ENCODE data around the gene SERPINB8. TPM values are rescaled to one million over a fixed set of nuclear protein-coding genes. Genes with fewer than 3 reads are reported as not detected.
"Not testable (repeated sequence)": the region's sequence is repeated elsewhere in the genome, so short reads cannot be mapped to it uniquely, and the experiment has no call there.

SERPINB8 gene, protein sequence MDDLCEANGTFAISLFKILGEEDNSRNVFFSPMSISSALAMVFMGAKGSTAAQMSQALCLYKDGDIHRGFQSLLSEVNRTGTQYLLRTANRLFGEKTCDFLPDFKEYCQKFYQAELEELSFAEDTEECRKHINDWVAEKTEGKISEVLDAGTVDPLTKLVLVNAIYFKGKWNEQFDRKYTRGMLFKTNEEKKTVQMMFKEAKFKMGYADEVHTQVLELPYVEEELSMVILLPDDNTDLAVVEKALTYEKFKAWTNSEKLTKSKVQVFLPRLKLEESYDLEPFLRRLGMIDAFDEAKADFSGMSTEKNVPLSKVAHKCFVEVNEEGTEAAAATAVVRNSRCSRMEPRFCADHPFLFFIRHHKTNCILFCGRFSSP
- polyA plus RNA-seq (ENCODE audit: low read depth in 6 of 6), result 10 to 100 TPM; 22.9 to 35.8 (median 29.9) TPM

DNA sequence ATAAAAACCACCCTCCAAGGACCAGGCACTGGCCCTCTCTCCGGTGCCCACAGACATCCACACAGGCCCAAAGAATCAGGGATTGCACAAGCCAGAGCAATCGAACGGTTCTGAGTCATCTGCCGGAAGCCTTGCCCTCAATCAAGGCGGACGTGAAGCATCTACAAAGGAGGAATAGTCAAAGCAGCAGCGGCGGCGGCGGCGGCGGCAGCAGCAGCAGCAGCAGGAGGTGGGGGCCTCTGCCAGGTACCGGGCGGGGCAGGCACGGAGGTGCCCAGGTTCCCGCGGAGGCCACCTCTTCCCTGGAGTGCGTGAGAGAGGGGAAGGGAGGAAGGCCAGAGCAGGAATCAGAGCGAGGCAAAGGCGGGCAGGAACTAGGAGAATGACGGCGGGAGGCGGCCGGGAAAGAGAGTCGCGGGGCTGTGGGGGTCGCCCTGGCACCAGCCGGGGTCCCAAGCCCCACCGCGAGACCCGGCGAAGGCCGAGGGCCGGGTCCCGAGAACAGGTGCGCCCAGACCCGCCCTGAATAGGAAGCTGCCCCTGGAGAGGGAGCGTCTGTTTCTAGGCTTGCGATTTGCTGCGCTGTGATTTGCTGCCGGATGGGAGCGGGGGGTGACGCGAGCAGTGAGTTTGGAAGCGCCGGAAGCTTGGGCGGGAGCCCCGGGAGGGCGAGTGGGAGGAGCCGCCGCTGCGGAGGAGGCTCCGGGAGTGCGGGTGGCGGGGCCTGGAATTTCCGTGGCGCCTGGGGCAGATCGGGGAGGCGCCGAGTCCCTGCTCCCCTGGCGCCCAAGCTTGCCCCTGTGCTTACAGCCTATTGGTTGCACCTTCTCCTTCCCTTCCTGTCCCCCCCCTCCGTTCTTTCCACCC lies at the start of gene SERPINB8:
TSS of gene SERPINB8 (plus strand) at position 140 of the 867 bp plus-strand sequence. CDS start 8,228 bp downstream, outside the sequence.
- H3K4me3 Mint-ChIP-seq, result peak within 1 kb of the TSS; percentile 93 to 100 (median 99)
- peaks cover 0 to 7% (median 0%) of the 10 kb centered on the region in 3 donors for H3K27me3 Mint-ChIP-seq
- H3K9me3 Mint-ChIP-seq, result peaks cover 0 to 9% (median 0%) of the 10 kb centered on the region in 7 donors
- H3K36me3 Mint-ChIP-seq, result peaks cover 0 to 15% of the 10 kb centered on the region in 2 donors
- ATAC-seq (ENCODE audit: low read depth in 2 of 2), result peak; percentile 87 to 88
- peak within 1 kb of the TSS; percentile 93 to 98 (median 97) for H3K27ac Mint-ChIP-seq
- H3K4me1 Mint-ChIP-seq, result peaks cover 47 to 55% (median 53%) of the 10 kb centered on the region in 3 donors
- peak; percentile 62 for DNase-seq

DNA sequence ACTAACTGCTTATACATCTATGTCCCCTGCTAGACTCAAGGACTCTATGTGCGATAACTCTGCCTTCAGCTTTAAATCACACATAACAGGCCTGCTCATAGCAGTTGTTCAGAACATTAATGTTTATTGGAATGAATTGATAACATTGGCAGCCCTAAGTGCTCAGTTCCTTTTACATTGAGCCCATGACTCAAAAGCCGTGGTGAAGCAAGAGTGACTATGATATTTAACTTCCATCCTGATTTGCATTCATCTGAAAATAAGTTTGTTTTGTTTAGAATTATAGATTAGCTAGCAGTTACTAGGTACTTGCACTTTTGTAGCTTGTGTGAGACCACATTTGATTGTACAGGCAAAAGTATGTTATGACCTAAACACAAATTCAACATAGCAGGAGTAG lies 47.8 kb upstream of the SERPINB8 start:
- ATAC-seq (ENCODE audit: low read depth in 2 of 2) (no peak), DNase-seq (no peak)
- Mint-ChIP-seq H3K27me3 (peaks cover 24 to 44% (median 29%) of the 10 kb centered on the region in 3 donors), H3K4me3 (no peak overlapping the region), H3K4me1 (no peaks in the 10 kb centered on the region), H3K36me3 (no peaks in the 10 kb centered on the region), H3K9me3 (no peaks in the 10 kb centered on the region), H3K27ac (no peak overlapping the region)

DNA sequence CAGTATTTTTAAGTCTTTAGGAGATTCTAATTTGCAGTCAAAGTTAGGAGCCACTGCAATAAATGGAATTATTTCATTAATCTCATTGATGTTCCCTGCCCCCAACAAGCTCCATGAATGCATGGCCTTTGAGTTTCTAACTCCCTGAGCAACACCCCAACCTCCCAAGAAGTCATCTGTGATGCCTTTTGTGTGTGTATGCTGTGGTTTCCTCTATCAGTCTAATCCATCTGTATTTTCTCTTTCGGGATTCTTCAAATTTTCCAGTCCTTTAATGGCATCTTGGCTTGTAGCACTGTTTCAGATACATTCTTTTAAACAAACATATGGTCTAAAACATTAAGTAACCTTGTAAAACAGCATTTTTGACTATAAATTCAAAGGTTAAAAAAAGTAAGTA lies 45.3 kb upstream of the SERPINB8 start:
- Mint-ChIP-seq H3K36me3 (no peaks in the 10 kb centered on the region), H3K9me3 (no peaks in the 10 kb centered on the region), H3K4me3 (no peak overlapping the region), H3K27ac (no peak overlapping the region), H3K27me3 (peaks cover 14 to 31% (median 20%) of the 10 kb centered on the region in 3 donors), H3K4me1 (peaks cover 0 to 7% (median 0%) of the 10 kb centered on the region in 3 donors)
- DNase-seq (no peak), ATAC-seq (ENCODE audit: low read depth in 2 of 2) (no peak)

DNA sequence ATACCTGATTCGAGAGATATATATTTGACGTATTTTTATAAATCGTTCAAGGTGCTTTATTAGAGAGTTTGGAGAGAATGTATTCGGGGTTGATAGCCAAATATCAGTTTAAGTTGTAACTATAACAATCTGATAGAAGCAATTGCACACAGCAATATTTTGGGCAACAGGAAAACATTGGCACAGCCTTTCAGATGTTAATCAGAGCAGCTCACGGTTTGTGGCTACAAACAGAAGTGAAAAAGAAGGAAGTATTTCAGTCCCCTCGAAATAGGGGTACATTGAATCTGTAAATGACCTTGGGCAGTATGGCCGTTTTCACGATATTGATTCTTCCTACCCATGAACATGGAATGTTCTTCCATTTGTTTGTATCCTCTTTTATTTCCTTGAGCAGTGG lies 41.5 kb upstream of the SERPINB8 start:
- Mint-ChIP-seq H3K36me3 (no peaks in the 10 kb centered on the region), H3K4me1 (peaks cover 0 to 7% (median 0%) of the 10 kb centered on the region in 3 donors), H3K9me3 (no peaks in the 10 kb centered on the region), H3K4me3 (no peak overlapping the region), H3K27me3 (peaks cover 8 to 18% (median 10%) of the 10 kb centered on the region in 3 donors), H3K27ac (no peak overlapping the region)
- ATAC-seq (ENCODE audit: low read depth in 2 of 2) (peak in 1 of 2 donors; percentile 32), DNase-seq (no peak)

DNA sequence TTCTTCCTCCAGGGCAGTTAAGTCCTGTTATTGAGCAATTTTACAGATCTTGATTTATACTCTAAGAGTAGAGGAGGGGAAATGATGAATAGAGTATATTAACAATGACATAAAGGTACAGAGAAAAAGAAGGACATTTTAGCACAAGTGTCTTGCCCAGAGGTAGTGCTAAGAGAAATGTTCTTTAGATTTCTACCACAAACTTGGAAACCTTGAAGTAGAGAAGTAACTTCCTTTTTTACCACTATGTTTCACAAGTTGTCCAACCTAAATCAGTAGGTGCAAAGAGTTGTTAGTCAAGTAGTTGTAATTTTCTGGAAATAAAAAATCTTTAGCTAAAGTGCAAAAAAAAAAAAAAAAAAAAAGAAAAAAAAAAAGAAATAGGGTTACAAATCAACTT lies 40.5 kb upstream of the SERPINB8 start:
- DNase-seq; ATAC-seq (ENCODE audit: low read depth in 2 of 2); H3K27ac Mint-ChIP-seq; H3K36me3 Mint-ChIP-seq; H3K4me3 Mint-ChIP-seq; H3K4me1 Mint-ChIP-seq; H3K9me3 Mint-ChIP-seq: not testable (repeated sequence)
- H3K27me3 Mint-ChIP-seq, result peaks cover 0 to 10% (median 10%) of the 10 kb centered on the region in 3 donors

DNA sequence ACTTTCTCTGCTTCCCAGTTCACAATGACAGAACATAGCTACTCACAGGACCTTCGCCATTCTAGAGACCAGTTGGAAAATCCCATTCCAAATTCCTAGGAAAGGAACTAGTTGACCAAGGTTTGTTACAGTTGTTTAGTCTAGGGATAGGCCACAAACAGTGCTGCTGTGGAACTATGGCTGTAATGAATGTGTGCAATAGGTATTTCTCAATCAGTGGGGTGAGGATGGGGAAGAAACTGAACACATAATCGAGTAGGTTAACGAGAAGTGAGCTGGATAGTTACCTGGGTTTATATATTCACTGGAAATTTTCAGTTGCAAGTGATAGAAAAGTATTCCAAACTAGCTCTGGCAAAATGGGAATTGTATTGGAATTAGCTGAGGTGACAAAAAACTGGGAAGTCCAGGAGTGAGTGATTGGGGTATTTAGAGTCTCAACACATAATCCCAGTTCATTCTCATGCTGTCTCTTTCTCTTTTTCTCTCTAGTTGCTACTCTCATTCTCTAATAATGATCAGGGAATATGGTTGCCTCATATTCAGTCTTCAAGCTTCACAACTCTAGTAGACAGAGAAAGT lies 39.0 kb upstream of the SERPINB8 start:
- Mint-ChIP-seq H3K36me3 (no peaks in the 10 kb centered on the region), H3K27ac (no peak overlapping the region), H3K27me3 (peaks cover 0 to 14% (median 0%) of the 10 kb centered on the region in 3 donors), H3K9me3 (no peaks in the 10 kb centered on the region), H3K4me1 (peaks cover 0 to 7% (median 0%) of the 10 kb centered on the region in 3 donors), H3K4me3 (no peak overlapping the region)
- DNase-seq (no peak), ATAC-seq (ENCODE audit: low read depth in 2 of 2) (no peak)

DNA sequence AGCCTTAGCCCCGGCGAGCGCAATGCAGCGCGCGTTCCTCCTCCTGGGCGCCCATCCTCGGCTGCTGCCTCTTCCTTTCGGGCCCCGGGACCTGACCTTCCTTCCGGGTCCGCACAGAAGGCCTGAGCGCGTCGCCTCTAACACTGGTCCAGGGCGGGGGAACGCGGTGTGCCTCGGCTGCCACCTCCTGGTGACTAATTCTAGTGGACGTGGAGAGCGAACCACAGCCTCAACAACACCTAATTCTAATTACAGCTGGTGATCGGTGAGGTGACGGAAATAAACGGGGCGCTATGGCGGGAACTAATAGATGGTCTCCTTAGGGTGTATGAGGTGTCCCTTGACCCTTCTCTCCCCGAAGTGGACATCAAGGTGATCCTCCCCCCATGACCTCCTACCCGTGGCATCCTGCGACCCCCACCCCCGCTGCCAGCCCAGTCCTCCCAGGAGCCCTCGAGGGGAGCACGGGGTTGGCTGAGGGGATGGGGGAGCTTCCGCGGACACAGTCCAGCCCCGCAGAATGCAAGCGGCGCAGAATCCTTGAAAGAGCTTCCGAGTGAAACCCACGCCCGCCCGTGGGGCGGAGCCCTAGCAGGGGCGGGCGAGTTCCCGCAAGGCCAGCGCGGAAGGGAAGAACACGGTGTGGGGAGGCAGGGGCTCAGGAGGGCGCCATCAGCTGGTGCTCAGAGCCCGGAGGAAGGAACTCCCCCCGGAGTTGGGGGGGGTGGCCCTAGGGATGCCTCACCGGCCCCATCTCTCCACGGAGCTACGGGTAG lies 33.5 kb upstream of the SERPINB8 start:
- Mint-ChIP-seq H3K36me3 (no peaks in the 10 kb centered on the region), H3K27me3 (peaks cover 3 to 12% (median 5%) of the 10 kb centered on the region in 3 donors), H3K27ac (peak overlapping the region in 1 of 6 donors; percentile 53), H3K4me1 (peaks cover 3 to 7% (median 4%) of the 10 kb centered on the region in 3 donors), H3K4me3 (peak overlapping the region in 3 of 8 donors; percentile 77 to 82 (median 78)), H3K9me3 (no peaks in the 10 kb centered on the region)
- DNase-seq (peak; percentile 34), ATAC-seq (ENCODE audit: low read depth in 2 of 2) (peak; percentile 91)

DNA sequence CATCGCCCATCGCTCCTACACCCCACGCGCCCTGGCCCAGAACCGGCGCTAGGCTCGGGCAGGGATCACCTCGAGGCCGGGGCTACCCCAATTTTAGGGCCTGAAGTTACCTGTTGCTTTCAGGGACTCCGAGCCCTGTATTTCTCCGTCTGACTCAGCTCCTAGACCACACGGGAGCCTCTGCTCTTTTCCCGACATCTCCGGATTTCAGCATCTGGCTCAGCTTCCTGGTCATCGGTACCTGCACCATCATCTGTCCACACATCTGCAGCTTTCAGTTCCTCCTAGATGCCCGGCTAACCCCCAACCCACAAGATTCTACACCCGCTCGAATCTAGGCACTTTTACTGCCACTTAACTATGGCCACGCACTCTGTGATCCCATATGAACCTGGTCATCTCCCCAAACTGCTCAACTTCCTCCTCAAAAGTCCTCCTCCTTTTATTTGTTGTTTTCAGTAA lies 32.9 kb upstream of the SERPINB8 start:
- peaks cover 3 to 7% (median 4%) of the 10 kb centered on the region in 3 donors for H3K4me1 Mint-ChIP-seq
- peaks cover 0 to 6% (median 0%) of the 10 kb centered on the region in 7 donors for H3K9me3 Mint-ChIP-seq
- H3K27me3 Mint-ChIP-seq, result peaks cover 9 to 19% (median 11%) of the 10 kb centered on the region in 3 donors
- no peak overlapping the region for H3K27ac Mint-ChIP-seq
- ATAC-seq (ENCODE audit: low read depth in 2 of 2) (no peak), DNase-seq (no peak)
- H3K4me3 Mint-ChIP-seq, result peak overlapping the region in 1 of 8 donors; percentile 78
- no peaks in the 10 kb centered on the region for H3K36me3 Mint-ChIP-seq

DNA sequence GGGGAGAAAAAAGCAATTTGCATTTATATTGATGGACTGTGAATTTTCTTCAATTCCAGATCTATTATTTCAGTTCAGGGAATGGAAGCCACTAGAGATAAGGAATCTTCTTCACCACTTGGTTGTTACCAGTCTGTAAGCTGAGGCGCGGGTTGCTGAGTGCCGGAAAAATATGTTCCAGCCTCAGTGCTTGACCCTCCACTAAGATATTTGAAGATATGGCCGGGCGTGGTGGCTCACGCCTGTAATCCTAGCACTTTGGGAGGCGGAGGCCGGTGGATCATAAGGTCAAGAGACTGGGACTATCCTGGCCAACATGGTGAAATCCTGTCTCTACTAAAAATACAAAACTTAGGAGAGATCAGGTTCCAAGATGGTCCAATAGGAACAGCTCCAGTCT lies 29.9 kb upstream of the SERPINB8 start:
- Mint-ChIP-seq H3K9me3 (peaks cover 0 to 8% (median 0%) of the 10 kb centered on the region in 7 donors), H3K27ac (no peak overlapping the region), H3K4me3 (no peak overlapping the region), H3K4me1 (peaks cover 3 to 7% (median 4%) of the 10 kb centered on the region in 3 donors), H3K27me3 (peaks cover 35 to 39% (median 35%) of the 10 kb centered on the region in 3 donors), H3K36me3 (no peaks in the 10 kb centered on the region)
- no peak for DNase-seq
- no peak for ATAC-seq (ENCODE audit: low read depth in 2 of 2)

DNA sequence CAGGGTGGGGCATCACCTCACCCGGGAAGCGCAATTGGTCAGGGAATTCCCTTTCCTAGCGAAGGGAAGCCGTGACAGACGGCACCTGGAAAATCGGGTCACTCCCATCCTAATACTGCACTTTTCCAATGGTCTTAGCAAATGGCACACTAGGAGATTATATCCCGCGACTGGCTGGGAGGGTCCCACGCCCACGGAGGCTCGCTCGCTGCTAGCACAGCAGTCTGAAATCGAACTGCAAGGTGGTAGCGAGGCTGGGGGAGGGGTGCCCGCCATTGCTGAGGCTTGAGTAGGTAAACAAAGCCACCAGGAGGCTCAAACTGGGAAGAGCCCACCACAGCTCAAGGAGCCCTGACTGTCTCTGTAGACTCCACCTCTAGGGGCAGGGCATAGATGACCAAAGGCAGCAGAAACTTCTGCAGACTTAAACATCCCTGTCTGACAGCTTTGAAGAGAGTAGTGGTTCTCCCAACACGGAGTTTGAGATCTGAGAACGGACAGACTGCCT lies 29.3 kb upstream of the SERPINB8 start:
- peaks cover 0 to 10% (median 0%) of the 10 kb centered on the region in 7 donors for H3K9me3 Mint-ChIP-seq
- not testable (repeated sequence) for H3K4me3 Mint-ChIP-seq; ATAC-seq (ENCODE audit: low read depth in 2 of 2); DNase-seq; H3K36me3 Mint-ChIP-seq; H3K4me1 Mint-ChIP-seq; H3K27ac Mint-ChIP-seq
- peaks cover 35 to 39% (median 36%) of the 10 kb centered on the region in 3 donors for H3K27me3 Mint-ChIP-seq

DNA sequence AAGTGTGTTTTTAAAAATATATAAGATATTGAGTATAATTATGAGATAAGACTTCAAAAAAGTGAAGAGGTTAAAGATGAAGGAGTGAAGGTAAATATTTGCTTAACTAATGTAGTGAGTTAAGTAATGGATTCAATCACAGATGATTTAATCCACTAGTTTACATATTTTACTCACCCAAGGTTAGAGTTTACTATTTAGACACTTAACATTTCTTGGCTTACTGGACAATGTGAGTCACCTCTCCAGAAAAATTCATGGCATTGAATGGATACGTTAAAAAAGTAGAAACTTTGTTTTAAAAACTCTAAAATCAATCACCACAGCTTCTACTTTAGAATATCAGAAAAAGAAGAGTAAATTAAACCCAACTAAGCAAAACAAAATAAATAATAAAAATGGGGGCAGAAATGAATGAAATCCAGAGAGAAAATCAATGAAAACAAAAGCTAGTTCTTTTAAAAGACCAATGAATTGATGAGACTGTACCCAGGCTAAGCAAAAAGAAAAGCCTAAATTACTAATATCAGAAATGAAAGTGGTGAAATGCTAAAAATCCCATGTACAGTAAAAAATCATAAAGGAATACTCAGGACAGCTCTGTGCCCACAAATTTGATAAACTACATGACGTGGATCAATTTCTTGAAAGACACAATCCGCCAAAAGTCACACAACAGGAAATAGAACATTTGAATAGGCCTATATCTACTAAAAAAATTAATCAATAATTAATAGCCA lies 22.7 kb upstream of the SERPINB8 start:
- Mint-ChIP-seq H3K9me3 (peaks cover 0 to 9% (median 3%) of the 10 kb centered on the region in 7 donors), H3K4me3 (no peak overlapping the region), H3K36me3 (no peaks in the 10 kb centered on the region), H3K4me1 (peaks cover 8 to 16% (median 9%) of the 10 kb centered on the region in 3 donors), H3K27ac (no peak overlapping the region), H3K27me3 (peaks cover 25 to 63% (median 41%) of the 10 kb centered on the region in 3 donors)
- DNase-seq, result no peak
- ATAC-seq (ENCODE audit: low read depth in 2 of 2), result no peak

Data from naive B cell (primary cell).